ENCODE results near the gene CALCOCO1. TPM values are rescaled to one million over a fixed set of nuclear protein-coding genes. Genes with fewer than 3 reads are reported as not detected.
A peak's percentile ranks its signal among the peaks of the same experiment; 100 is the strongest.
"Not testable (repeated sequence)": the region's sequence is repeated elsewhere in the genome, so short reads cannot be mapped to it uniquely, and the experiment has no call there.

The CALCOCO1 gene
- total RNA-seq, 2 experiments from 2014 or later = 17.1 to 20.4 TPM

DNA sequence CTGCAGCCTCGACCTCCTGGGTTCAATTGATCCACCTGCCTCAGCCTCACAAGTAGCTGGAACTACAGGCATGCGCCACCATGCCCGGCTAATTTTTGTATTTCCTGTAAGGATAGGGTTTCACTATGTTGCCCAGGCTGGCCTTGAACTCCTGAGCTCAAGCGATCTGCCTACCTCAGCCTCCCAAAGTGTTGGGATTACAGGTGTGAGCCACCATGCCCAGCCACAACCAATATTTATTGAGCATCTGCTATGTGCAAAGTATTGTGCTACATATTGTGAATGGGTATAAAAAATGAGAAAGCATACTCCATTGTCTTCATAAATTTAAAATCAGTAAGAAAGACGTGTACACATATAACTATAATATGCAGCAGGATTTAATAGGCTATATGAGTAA is 47.2 kb downstream of the CALCOCO1 start:
- DNase-seq; H3K4me1 Mint-ChIP-seq; H3K27ac Mint-ChIP-seq; ATAC-seq; H3K36me3 Mint-ChIP-seq (ENCODE audit: low read depth); H3K9me3 Mint-ChIP-seq (ENCODE audit: low read depth); H3K4me3 Mint-ChIP-seq; intact Hi-C loops (cut with DNase I, micrococcal nuclease): not testable (repeated sequence)
- CTCF ChIA-PET = interaction anchor here (0.8 to 6.6 kb wide), 5 partner anchors 8 to 137 kb away, joined by 3 to 103 read pairs (median 7); no protein-coding TSS in a partner anchor
- POLR2A ChIA-PET = interaction anchor here (0.6 kb wide), 1 partner anchor 72 kb away, joined by 3 read pairs; no protein-coding TSS in a partner anchor
- peaks cover 23% of the 10 kb centered on the region for H3K27me3 Mint-ChIP-seq

- peak overlapping the region; percentile 93 for H3K4me3 Mint-ChIP-seq
- no peaks in the 10 kb centered on the region for H3K9me3 Mint-ChIP-seq (ENCODE audit: low read depth)
- intact Hi-C loops (cut with DNase I, micrococcal nuclease) = loop anchor here (2.0 to 5.0 kb wide), 3 partner anchors 17 to 510 kb away; partner anchors contain the start of gene SMUG1 (in 1 of the 2)
- DNase-seq (no peak), ATAC-seq (no peak)
- peaks cover 23% of the 10 kb centered on the region for H3K27me3 Mint-ChIP-seq
- no peak overlapping the region for H3K27ac Mint-ChIP-seq
- peaks cover 21% of the 10 kb centered on the region for H3K36me3 Mint-ChIP-seq (ENCODE audit: low read depth)
- H3K4me1 Mint-ChIP-seq = peaks cover 16% of the 10 kb centered on the region
- POLR2A ChIA-PET = no interaction called here
- CTCF ChIA-PET = interaction anchor here (0.9 to 6.6 kb wide), 12 partner anchors 10 to 672 kb away, joined by 3 to 103 read pairs (median 4); partner anchors contain the start of gene EIF4B
Observed at GRCh38 chr12:53677800-53678148, 49.5 kb downstream of the CALCOCO1 start.

DNA sequence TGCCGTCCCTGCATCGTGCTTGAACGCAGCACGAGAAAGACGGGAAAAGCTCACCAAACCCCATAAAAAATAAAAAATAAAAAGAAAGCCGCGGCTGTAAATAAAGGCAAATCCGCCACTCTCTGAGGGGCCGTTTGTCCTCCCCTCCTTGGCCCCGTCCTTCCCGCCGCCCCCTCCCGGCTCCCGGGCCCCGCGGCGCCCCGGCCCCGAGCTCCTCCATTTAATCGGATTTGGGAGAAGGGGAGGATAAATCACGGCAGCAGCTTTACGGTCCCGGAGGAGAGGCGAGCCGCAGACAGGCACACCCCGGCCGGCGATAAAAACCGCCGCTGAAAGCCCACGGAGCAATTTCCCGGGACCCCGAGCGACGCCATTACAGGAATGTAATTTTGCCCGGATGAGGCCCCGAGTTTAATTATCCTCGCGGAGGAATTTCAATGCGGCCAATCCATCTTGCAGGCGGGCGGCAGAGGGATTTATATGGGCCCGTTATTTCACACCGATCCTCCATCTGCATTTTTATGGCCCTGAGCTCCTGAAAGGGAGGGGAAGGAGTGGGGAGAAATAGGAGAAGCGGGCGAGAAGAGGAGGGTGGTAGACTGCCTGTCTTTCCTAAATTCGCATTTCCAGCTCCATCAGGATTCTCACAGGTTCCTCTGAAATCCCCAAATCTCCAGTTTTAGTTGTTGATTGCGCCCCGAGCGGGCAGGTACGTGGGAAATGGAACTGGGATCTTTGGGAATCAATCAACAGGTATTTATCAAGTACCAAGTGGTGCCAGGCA is 50.0 kb downstream of the CALCOCO1 start:
- Mint-ChIP-seq H3K9me3 (ENCODE audit: low read depth) (no peaks in the 10 kb centered on the region), H3K4me3 (peak overlapping the region; percentile 93), H3K36me3 (ENCODE audit: low read depth) (peaks cover 26% of the 10 kb centered on the region), H3K4me1 (peaks cover 21% of the 10 kb centered on the region), H3K27ac (peak overlapping the region; percentile 95), H3K27me3 (peaks cover 23% of the 10 kb centered on the region)
- ChIA-PET POLR2A (interaction anchor here (0.6 kb wide), 2 partner anchors 14 to 40 kb away, joined by 3 to 4 read pairs; no protein-coding TSS in a partner anchor), CTCF (interaction anchor here (0.6 to 6.6 kb wide), 17 partner anchors 11 to 671 kb away, joined by 3 to 103 read pairs (median 5); partner anchors contain the start of genes EIF4B and TARBP2)
- ATAC-seq = no peak
- DNase-seq = peak; percentile 14
- intact Hi-C loops (cut with DNase I, micrococcal nuclease) = loop anchor here (2.0 to 5.0 kb wide), 3 partner anchors 18 to 510 kb away; partner anchors contain the start of gene SMUG1 (in 1 of the 2)

DNA sequence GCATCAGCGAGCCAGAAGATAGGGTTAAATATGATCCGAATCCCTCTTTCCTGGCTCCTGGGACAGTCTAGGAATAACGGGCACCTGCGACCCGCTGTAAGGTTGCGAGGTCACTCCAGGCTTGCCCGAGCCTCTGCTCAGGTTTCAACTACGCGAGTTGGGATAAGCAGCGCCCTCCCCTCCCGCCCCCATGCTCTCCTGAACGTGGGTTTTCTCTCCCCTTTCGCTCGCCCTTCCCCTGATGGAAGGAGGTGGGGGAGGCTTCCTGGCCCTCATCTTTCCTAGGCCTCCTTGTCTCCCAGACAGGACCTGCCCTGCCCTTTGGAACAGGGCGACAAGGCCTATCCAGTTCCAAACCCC is 50.6 kb downstream of the CALCOCO1 start:
- Mint-ChIP-seq H3K27ac (peak overlapping the region; percentile 95), H3K4me1 (peaks cover 21% of the 10 kb centered on the region), H3K36me3 (ENCODE audit: low read depth) (peaks cover 27% of the 10 kb centered on the region), H3K9me3 (ENCODE audit: low read depth) (no peaks in the 10 kb centered on the region), H3K27me3 (peaks cover 20% of the 10 kb centered on the region), H3K4me3 (peak overlapping the region; percentile 93)
- DNase-seq (peak; percentile 43), ATAC-seq (no peak)
- POLR2A ChIA-PET = interaction anchor here (0.6 kb wide), 2 partner anchors 13 to 40 kb away, joined by 3 to 4 read pairs; no protein-coding TSS in a partner anchor
- intact Hi-C loops (cut with DNase I, micrococcal nuclease) = loop anchor here (1.0 to 5.0 kb wide), 11 partner anchors 18 to 670 kb away; partner anchors contain the start of genes ATF7 (in 2 of the 2), AAAS (in 1 of the 2), CALCOCO1 (in 1 of the 2) and EIF4B (in 1 of the 2)
- CTCF ChIA-PET = interaction anchor here (0.6 to 6.6 kb wide), 16 partner anchors 11 to 671 kb away, joined by 3 to 103 read pairs (median 6); partner anchors contain the start of genes EIF4B and TARBP2

- peak within 1 kb of the TSS; percentile 93 for H3K4me3 Mint-ChIP-seq
- peaks cover 20% of the 10 kb centered on the region for H3K27me3 Mint-ChIP-seq
- ATAC-seq = peak; percentile 96
- CTCF ChIA-PET = interaction anchor here (0.5 to 6.6 kb wide), 35 partner anchors 11 to 619 kb away, joined by 3 to 103 read pairs (median 5); partner anchors contain the start of genes ATF7 and TARBP2
- peaks cover 32% of the 10 kb centered on the region for H3K36me3 Mint-ChIP-seq (ENCODE audit: low read depth)
- peak within 1 kb of the TSS; percentile 95 for H3K27ac Mint-ChIP-seq
- POLR2A ChIA-PET = interaction anchor here (0.6 to 1.0 kb wide), 10 partner anchors 13 to 408 kb away, joined by 3 to 5 read pairs (median 3); partner anchors contain the start of genes ESPL1 and TARBP2
- intact Hi-C loops (cut with DNase I, micrococcal nuclease) = loop anchor here (1.0 to 5.0 kb wide), 13 partner anchors 19 to 670 kb away; partner anchors contain the start of genes ATF7 (in 2 of the 2), AAAS (in 1 of the 2), CALCOCO1 (in 1 of the 2) and EIF4B (in 1 of the 2)
- peaks cover 28% of the 10 kb centered on the region for H3K4me1 Mint-ChIP-seq
- no peaks in the 10 kb centered on the region for H3K9me3 Mint-ChIP-seq (ENCODE audit: low read depth)
- peak; percentile 99 for DNase-seq
Observed at GRCh38 chr12:53675701-53676607, 51.3 kb downstream of the CALCOCO1 start, which contains the start of gene ATP5MC2. TSS of gene ATP5MC2 (minus strand) at chr12:53676083. CDS start at chr12:53672614, 3,469 bp downstream.

DNA sequence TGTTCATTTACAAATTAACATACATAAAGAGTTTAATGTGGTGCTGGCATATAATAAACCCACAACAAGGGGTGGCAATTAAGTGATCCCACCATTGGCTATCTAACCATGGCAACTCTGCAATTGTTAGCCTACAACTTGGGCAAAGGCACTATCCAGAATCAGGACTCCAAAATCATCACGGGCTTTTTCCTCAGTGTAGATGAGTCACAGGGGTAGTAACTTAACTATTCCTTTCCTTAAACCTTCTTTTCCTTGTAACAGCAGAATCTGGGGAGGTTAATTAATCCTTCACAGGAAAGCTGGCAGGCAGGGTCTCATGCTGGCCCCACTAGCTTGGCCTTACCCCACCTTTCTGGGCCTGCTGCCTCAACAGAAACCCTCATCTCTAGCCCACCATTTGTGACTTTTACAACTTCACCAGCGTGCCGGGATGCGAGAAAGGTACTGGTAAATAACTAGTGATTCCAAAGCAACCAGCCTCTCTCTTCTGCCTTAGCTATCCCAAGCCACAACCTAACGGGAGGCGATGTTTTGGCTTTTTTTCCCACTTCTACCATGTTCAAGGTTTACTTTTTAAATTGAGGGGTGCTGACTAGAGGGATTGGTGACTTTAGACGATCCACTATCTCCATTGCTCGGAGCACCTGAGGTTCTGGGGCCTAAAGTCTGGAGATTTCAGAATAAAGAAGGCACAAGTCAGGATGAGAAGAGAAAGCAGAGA is 52.1 kb downstream of the CALCOCO1 start:
- Mint-ChIP-seq H3K36me3 (ENCODE audit: low read depth) (peaks cover 36% of the 10 kb centered on the region), H3K27me3 (peaks cover 20% of the 10 kb centered on the region), H3K27ac (peak overlapping the region; percentile 95), H3K4me3 (peak overlapping the region; percentile 93), H3K4me1 (peaks cover 29% of the 10 kb centered on the region), H3K9me3 (ENCODE audit: low read depth) (no peaks in the 10 kb centered on the region)
- DNase-seq (no peak), ATAC-seq (no peak)
- intact Hi-C loops (cut with DNase I, micrococcal nuclease) = loop anchor here in 1 of 2 experiments (1.0 to 5.0 kb wide), 3 partner anchors 166 to 512 kb away; partner anchors contain the start of genes PRR13 and SMUG1
- ChIA-PET CTCF (interaction anchor here (0.5 to 6.6 kb wide), 34 partner anchors 11 to 637 kb away, joined by 3 to 103 read pairs (median 4); partner anchors contain the start of gene ATF7), POLR2A (interaction anchor here (0.6 to 1.0 kb wide), 7 partner anchors 55 to 407 kb away, joined by 3 to 5 read pairs (median 3); partner anchors contain the start of genes ESPL1 and TARBP2)

GRCh38 chr12:53670971-53671370 is 56.3 kb downstream of the CALCOCO1 start:
- Mint-ChIP-seq H3K27ac (peak overlapping the region; percentile 34), H3K4me1 (peaks cover 32% of the 10 kb centered on the region), H3K4me3 (no peak overlapping the region), H3K36me3 (ENCODE audit: low read depth) (peaks cover 58% of the 10 kb centered on the region), H3K27me3 (no peaks in the 10 kb centered on the region), H3K9me3 (ENCODE audit: low read depth) (no peaks in the 10 kb centered on the region)
- POLR2A ChIA-PET = no interaction called here
- no peak for ATAC-seq
- CTCF ChIA-PET = interaction anchor here (0.5 to 2.3 kb wide), 4 partner anchors 20 to 278 kb away, joined by 3 to 10 read pairs (median 4); no protein-coding TSS in a partner anchor
- no peak for DNase-seq
- intact Hi-C loops (cut with DNase I, micrococcal nuclease) = no loop called here

DNA sequence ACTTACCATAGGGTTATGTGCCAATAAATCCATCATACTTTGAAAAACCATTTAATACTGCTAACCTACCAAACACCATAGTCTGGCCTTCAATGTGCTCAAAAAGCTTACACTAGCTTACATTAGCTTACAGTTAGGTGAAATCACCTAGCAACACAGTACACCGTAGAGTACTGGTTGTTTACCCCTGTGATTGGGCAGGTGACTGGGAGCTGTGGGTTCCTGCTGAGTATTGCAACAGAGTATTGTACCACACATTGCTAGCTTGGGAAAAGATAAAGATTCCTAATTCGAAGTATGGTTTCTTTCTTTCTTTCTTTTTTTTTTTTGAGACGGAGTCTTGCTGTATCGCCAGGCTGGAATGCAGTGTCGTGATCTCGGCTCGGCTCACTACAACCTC is 56.9 kb downstream of the CALCOCO1 start:
- no peaks in the 10 kb centered on the region for H3K27me3 Mint-ChIP-seq
- ATAC-seq (no peak), DNase-seq (no peak)
- peak overlapping the region; percentile 72 for H3K27ac Mint-ChIP-seq
- ChIA-PET POLR2A (no interaction called here), CTCF (interaction anchor here (1.1 to 2.3 kb wide), 5 partner anchors 14 to 127 kb away, joined by 3 to 10 read pairs (median 4); no protein-coding TSS in a partner anchor)
- intact Hi-C loops (cut with DNase I, micrococcal nuclease) = no loop called here
- no peaks in the 10 kb centered on the region for H3K9me3 Mint-ChIP-seq (ENCODE audit: low read depth)
- H3K36me3 Mint-ChIP-seq (ENCODE audit: low read depth) = peaks cover 59% of the 10 kb centered on the region
- H3K4me3 Mint-ChIP-seq = no peak overlapping the region
- H3K4me1 Mint-ChIP-seq = peaks cover 32% of the 10 kb centered on the region

- no peaks in the 10 kb centered on the region for H3K9me3 Mint-ChIP-seq (ENCODE audit: low read depth)
- intact Hi-C loops (cut with DNase I, micrococcal nuclease) = no loop called here
- ChIA-PET CTCF (no interaction called here), POLR2A (no interaction called here)
- ATAC-seq (no peak), DNase-seq (no peak)
- no peak overlapping the region for H3K27ac Mint-ChIP-seq
- no peaks in the 10 kb centered on the region for H3K27me3 Mint-ChIP-seq
- H3K4me1 Mint-ChIP-seq = peaks cover 11% of the 10 kb centered on the region
- H3K36me3 Mint-ChIP-seq (ENCODE audit: low read depth) = peaks cover 53% of the 10 kb centered on the region
- H3K4me3 Mint-ChIP-seq = no peak overlapping the region
Observed at GRCh38 chr12:53667080-53667479, 60.2 kb downstream of the CALCOCO1 start.

DNA sequence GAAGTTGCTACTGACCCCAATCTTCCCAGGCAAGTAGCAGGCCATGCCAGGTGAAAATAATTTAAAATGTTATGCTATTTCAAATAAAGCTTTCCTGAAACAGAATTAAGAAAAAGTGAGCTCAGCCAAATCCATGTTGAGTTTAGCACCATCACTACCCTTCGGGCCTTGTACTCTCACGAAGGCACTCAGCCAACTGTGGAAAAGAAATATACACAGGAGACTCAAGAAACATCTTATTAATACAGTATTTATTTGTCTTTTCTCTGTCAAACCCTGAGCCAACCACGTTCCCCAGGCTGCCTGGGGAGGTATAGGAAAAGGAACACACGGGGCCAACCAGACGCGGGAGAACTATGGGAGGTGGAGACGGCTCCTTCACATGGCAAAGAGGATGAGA is 62.3 kb downstream of the CALCOCO1 start:
- POLR2A ChIA-PET = interaction anchor here (0.6 kb wide), 1 partner anchor 44 kb away, joined by 3 read pairs; no protein-coding TSS in a partner anchor
- H3K4me3 Mint-ChIP-seq = no peak overlapping the region
- peaks cover 3% of the 10 kb centered on the region for H3K4me1 Mint-ChIP-seq
- no peaks in the 10 kb centered on the region for H3K27me3 Mint-ChIP-seq
- ATAC-seq (no peak), DNase-seq (no peak)
- peaks cover 47% of the 10 kb centered on the region for H3K36me3 Mint-ChIP-seq (ENCODE audit: low read depth)
- intact Hi-C loops (cut with DNase I, micrococcal nuclease) = no loop called here
- CTCF ChIA-PET = interaction anchor here (0.6 to 1.7 kb wide), 5 partner anchors 11 to 122 kb away, joined by 3 to 4 read pairs (median 3); partner anchors contain the start of gene ATP5MC2
- no peak overlapping the region for H3K27ac Mint-ChIP-seq
- no peaks in the 10 kb centered on the region for H3K9me3 Mint-ChIP-seq (ENCODE audit: low read depth)

Data from activated CD4-positive, alpha-beta T cell treated with anti-CD3 and anti-CD28 coated beads for 36 hours (primary cell).